Fibroblast of mammary gland (primary cell): ENCODE data around the gene PITPNM3.

Experiments
- DNase-seq: peaks from one replicate; pipeline ENCODE4 v3.0.0-alpha.2; 2010; ENCODE audit warnings: low read depth
- H3K4me3 ChIP-seq: 2 replicates; pipeline ENCODE4 v1.5.1; 2011; ENCODE audit warnings: low read depth, mild to moderate bottlenecking, low read length, moderate library complexity; ENCODE audit not compliant: control insufficient read depth
- CTCF ChIP-seq: conservative IDR thresholded peaks from 2 replicates; pipeline ENCODE4 v1.5.1; 2011; ENCODE audit warnings: low read depth, low read length, inconsistent platforms; ENCODE audit not compliant: control insufficient read depth, insufficient read depth

PITPNM3 gene

DNA sequence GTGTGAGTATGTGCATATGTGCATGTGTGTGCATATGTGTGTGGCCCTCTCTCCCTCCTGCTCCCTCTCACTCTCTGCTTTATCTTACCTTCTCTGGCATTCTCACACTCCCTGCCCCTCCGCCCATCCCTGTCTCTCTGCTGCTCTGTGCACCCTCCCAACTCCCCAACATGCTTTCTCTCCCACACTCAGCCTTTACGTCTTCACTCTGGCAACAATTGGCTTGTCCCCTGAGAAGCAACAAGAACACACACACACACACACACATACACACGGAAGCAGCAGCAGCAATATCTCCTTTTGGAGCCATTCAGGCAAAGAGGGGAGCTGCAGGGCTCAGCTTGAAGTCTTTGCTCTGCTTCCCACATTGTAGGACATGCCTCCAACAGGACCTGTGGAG is 27.8 kb downstream of the PITPNM3 start:
- no peak overlapping the region for H3K4me3 ChIP-seq
- no peak for TF ChIP-seq CTCF
- no peak for DNase-seq

GRCh38 chr17:6526362-6527152 is 29.8 kb downstream of the PITPNM3 start:
- peak; percentile 24 for DNase-seq
- no peak for TF ChIP-seq CTCF

DNA sequence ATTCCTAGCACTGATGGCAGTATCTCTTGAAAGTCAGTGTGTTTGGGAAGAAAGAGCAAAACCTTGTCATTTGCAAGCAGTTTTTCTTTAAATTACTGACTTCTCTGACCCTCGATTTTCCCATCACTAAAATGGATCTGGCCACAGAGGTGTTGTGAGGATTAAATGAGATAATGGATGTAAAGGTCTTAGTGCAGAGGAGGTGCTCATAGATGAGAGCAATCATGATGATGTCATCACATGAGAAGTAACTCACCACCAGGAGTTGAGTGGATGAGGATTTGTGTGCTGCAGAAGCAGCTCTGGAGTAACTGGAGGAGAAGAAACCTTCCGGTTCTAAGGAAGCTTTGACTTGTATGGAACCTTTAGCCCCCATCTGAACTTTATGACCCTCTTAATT is 30.6 kb downstream of the PITPNM3 start:
- no peak for TF ChIP-seq CTCF
- H3K4me3 ChIP-seq = no peak overlapping the region
- DNase-seq = no peak

More at GRCh38 chr17:6526362-6527152, 29.8 kb downstream of the PITPNM3 start:
- H3K4me3 ChIP-seq = no peak overlapping the region

GRCh38 chr17:6525141-6525540 is 31.2 kb downstream of the PITPNM3 start:
- no peak overlapping the region for H3K4me3 ChIP-seq
- no peak for TF ChIP-seq CTCF
- no peak for DNase-seq

- DNase-seq = peak; percentile 23
- TF ChIP-seq CTCF = no peak
- no peak overlapping the region for H3K4me3 ChIP-seq
These were observed 31.8 kb downstream of the PITPNM3 start for GRCh38 chr17:6524520-6524919.

- TF ChIP-seq CTCF = no peak
- no peak overlapping the region for H3K4me3 ChIP-seq
- no peak for DNase-seq
These were observed 32.5 kb downstream of the PITPNM3 start for GRCh38 chr17:6523809-6524355.
